Endothelial cell of umbilical vein (primary cell): ENCODE measurements around the gene LTBP1.

ENCODE experiments used
- EZH2 ChIP-seq: IDR thresholded peaks from 2 replicates; pipeline ENCODE4 v1.6.1; 2012; ENCODE audit warnings: borderline replicate concordance, low read depth, mild to moderate bottlenecking, moderate library complexity, low read length, inconsistent platforms; ENCODE audit not compliant: severe bottlenecking
- FOS ChIP-seq: IDR thresholded peaks from 2 replicates; pipeline ENCODE4 v1.6.1; 2011; ENCODE audit warnings: mild to moderate bottlenecking, low read length, moderate library complexity, borderline replicate concordance; ENCODE audit not compliant: insufficient read depth
- MYC ChIP-seq: IDR thresholded peaks from one replicate; pipeline ENCODE4 v1.6.1; 2011; ENCODE audit warnings: mild to moderate bottlenecking, low read depth, low read length
- TF ChIP-seq, protein P1 (sequence below), 2 donors: IDR thresholded peaks; 1 replicate in 1 of 2; 2 replicates in 1 of 2; pipeline ENCODE4 v1.5.1; 2011; ENCODE audit warnings: low read length in 2 of 2, mild to moderate bottlenecking in 2 of 2, moderate library complexity in 2 of 2, control low read depth in 1 of 2, inconsistent platforms in 1 of 2, low read depth in 1 of 2; ENCODE audit not compliant: insufficient read depth in 1 of 2; ENCODE audit errors: extremely low read depth in 1 of 2

DNA sequence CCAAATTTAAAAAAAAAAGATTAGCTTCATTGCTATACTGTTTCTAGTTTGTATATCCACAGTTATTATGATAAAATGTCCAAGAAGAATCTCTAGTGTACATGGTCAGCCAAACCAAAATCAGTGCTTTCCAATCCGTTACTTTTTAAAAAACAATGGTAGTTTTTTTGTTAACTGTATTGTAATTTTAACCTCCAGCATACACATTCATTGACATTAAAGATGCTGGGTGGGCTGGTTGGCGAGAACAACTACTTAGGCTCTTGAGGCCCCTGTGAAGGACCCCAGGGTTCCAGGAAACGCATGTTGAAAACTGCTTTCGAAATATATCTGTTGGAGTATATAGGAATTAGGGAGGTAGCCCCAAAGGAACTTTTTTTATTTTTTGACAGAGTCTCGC lies 422.4 kb downstream of the LTBP1 start:
- TF ChIP-seq MYC (no peak), EZH2 (no peak), FOS (no peak)
- TF ChIP-seq, protein P1, sequence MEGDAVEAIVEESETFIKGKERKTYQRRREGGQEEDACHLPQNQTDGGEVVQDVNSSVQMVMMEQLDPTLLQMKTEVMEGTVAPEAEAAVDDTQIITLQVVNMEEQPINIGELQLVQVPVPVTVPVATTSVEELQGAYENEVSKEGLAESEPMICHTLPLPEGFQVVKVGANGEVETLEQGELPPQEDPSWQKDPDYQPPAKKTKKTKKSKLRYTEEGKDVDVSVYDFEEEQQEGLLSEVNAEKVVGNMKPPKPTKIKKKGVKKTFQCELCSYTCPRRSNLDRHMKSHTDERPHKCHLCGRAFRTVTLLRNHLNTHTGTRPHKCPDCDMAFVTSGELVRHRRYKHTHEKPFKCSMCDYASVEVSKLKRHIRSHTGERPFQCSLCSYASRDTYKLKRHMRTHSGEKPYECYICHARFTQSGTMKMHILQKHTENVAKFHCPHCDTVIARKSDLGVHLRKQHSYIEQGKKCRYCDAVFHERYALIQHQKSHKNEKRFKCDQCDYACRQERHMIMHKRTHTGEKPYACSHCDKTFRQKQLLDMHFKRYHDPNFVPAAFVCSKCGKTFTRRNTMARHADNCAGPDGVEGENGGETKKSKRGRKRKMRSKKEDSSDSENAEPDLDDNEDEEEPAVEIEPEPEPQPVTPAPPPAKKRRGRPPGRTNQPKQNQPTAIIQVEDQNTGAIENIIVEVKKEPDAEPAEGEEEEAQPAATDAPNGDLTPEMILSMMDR (IDR thresholded peaks at IDR 0.05; ENCODE audit: extremely low read depth in 1 of 2, insufficient read depth in 1 of 2, low read depth in 1 of 2, low read length in 2 of 2) = no peak
